HG02884 (cell line): ENCODE results near the gene SWAP70.

ENCODE experiments used
- ATAC-seq: cut with Tn5 transposase; IDR thresholded peaks from one replicate; pipeline ENCODE4 v1.9.1; 2021; ENCODE audit warnings: mild to moderate bottlenecking, moderate library complexity; ENCODE audit not compliant: unreplicated experiment

SWAP70 gene

GRCh38 chr11:9773524-9773923 is 109.6 kb downstream of the SWAP70 start:
- no peak for ATAC-seq

GRCh38 chr11:9774109-9774508 is 110.2 kb downstream of the SWAP70 start:
- ATAC-seq, result no peak

- no peak for ATAC-seq
Measured at GRCh38 chr11:9774591-9775397, 110.9 kb downstream of the SWAP70 start.

GRCh38 chr11:9775398-9775779 is 111.5 kb downstream of the SWAP70 start:
- ATAC-seq, result no peak

- ATAC-seq, result no peak
Measured at GRCh38 chr11:9776203-9776602, 112.3 kb downstream of the SWAP70 start.

- no peak for ATAC-seq
Measured at GRCh38 chr11:9777066-9777465, 113.2 kb downstream of the SWAP70 start.

GRCh38 chr11:9777525-9777924 is 113.6 kb downstream of the SWAP70 start:
- ATAC-seq, result no peak

- no peak for ATAC-seq
Measured at GRCh38 chr11:9780929-9781328, 117.1 kb downstream of the SWAP70 start.

- no peak for ATAC-seq
Measured at GRCh38 chr11:9783986-9784385, 120.1 kb downstream of the SWAP70 start.

- no peak for ATAC-seq
Measured at GRCh38 chr11:9784602-9785315, 120.9 kb downstream of the SWAP70 start.

GRCh38 chr11:9787260-9787659 is 123.4 kb downstream of the SWAP70 start:
- ATAC-seq, result no peak

GRCh38 chr11:9787981-9788521 is 124.2 kb downstream of the SWAP70 start:
- no peak for ATAC-seq

- no peak for ATAC-seq
Measured at GRCh38 chr11:9789910-9790309, 126.0 kb downstream of the SWAP70 start.

- no peak for ATAC-seq
Measured at GRCh38 chr11:9790703-9791102, 126.8 kb downstream of the SWAP70 start.

- ATAC-seq, result no peak
Measured at GRCh38 chr11:9796266-9796665, 132.4 kb downstream of the SWAP70 start.

GRCh38 chr11:9796854-9797253 is 133.0 kb downstream of the SWAP70 start:
- ATAC-seq, result no peak

- no peak for ATAC-seq
Measured at GRCh38 chr11:9797300-9797699, 133.4 kb downstream of the SWAP70 start.

- ATAC-seq, result no peak
Measured at GRCh38 chr11:9799886-9800285, 136.0 kb downstream of the SWAP70 start.

GRCh38 chr11:9802291-9802861 is 138.5 kb downstream of the SWAP70 start:
- ATAC-seq, result no peak
